NCI-H146 (cell line): Measurements from ENCODE around the gene KRTAP10-4.
A peak's percentile ranks its signal among the peaks of the same experiment; 100 is the strongest.
"Not testable (repeated sequence)": the region's sequence is repeated elsewhere in the genome, so short reads cannot be mapped to it uniquely, and the experiment has no call there.

Source experiments
- DNase-seq: peaks from one replicate; lab custom pipeline; 2025; lab: John Stamatoyannopoulos, UW

The KRTAP10-4 gene

DNA sequence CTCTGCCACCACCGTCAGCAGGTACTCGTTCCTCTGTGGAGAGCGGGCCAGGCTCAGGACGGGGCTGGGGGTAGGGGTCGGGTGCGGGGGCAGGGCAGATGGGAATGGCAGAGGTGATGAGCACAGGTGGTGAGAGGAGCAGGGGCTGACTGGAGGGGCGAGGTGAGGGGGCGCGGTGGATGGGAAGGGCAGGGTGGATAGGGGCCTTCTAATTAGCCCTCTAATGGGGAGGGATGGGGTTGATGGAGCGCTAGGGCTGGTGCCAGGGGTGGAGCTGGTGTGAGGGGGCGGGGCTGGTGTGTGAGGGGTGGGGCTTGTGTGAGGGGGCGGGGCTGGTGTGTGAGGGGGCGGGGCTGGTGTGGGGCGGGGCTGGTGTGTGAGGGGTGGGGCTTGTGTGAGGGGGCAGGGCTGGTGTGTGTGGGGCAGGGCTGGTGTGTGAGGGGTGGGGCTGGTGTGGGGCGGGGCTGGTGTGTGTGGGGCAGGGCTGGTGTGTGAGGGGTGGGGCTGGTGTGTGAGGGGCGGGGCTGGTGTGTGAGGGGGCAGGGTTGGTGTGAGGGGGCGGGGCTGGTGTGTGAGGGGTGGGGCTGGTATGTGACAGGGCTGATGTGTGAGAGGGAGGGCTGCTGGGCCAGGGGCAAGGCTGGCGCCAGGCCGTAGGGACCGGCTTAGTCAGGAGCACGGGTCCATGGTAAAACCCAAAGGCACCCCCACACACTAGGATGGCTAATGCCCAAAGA, 39.5 kb upstream of the KRTAP10-4 start:
- no peak for DNase-seq

DNA sequence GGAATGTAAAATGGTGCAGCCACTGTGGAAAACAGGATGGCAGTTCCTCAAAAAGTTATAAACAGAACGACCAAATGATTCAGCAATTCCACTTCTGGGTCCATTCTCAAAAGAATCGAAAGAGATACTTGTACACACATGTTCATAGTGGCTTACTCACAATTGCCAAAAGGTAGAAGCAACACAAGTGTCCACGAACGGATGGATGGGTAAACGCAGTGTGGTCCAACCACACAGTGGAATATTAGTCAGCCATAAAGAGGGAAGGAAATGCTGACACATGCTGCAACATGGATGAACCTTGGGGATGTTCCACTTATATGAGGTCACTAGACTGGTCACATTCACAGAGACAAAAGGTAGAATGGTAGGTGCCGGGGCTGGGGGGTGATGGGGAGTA, 38.8 kb upstream of the KRTAP10-4 start:
- no peak for DNase-seq

DNA sequence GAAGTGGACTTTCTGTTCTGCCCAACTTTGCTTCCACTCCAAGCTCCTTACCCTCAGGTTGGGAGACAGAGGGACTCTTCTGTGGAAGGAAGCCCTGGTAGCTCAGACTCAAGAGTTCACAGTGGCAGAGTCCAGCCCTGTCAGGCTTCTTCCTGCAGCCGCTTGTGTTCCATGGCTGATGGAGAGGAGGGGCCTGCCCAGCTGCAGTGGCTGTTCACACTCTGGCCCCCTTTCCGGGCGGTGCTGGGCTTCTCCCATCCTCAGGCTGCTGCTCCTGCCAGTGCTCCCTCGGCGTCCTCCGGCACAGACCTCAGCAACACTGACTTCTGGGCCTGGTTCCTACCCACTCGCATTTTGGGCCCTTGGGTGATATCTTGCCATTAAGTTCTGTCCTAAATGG, 37.6 kb upstream of the KRTAP10-4 start:
- no peak for DNase-seq

DNA sequence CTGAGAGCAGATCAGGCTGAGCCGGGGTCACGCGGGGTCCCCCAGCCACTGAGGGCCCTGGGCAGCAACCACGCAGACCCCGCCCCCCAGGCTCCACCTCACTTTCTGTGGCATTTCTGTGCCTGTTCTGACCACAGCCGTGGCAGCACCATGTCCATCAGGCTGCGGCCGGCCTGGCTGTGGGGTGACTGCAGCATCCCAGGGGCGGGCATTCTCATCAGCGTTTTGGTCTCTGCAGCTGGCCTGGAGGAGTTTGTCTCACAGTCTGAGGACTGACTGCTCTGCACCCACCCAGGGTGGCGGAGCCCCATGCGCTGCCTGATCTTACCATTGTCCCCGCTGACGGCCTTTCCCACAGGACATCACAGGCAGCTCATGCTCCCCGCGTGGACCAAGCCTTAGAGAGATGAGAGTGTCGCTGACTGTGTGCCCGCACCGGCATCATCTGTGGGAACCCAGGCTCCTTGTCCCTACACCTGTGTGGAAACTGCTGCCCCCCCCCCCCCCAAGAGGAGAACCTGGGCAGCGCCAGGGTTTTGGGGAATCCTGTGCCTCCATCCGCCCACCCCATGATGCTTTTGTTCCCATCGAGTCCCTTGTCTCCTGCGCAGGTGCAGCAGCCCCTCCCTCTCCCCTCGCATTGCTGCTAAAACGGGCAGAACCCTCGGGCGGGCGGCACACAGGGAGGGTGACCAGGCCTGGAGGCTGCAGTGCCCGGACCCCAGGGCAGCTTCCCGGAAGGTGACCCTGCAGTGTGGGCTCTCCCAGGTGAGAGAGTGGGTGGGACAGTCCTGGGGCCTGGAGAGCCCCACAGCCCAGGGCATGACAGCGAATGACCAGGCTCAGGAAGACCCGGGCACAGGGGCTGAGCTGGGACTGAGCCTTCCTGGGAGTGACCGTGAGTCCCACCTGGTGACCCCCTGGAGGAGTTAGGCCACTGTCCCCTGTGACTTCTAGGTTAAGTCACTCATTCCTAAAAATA, 35.3 kb upstream of the KRTAP10-4 start:
- DNase-seq, result no peak

DNA sequence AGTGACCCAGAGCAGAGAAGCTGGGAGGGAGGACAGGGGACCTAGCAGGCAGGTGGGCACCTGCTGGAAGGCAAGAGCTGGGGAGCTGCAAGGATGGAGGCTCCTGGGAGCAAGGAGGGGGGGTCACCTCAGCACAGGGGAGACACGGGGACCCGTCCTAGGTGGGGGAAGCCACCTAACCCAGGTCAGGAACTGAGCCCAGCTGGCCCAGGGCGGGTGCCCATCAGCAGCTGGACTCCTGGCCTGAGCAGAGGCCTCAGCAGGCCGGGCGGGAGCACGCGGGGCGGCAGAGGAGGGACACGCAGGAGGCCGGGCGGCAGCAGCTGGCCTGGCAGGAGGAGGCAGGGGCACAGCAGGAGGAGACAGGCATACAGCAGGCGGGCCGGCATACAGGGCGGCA, 34.5 kb upstream of the KRTAP10-4 start:
- DNase-seq, result no peak

DNA sequence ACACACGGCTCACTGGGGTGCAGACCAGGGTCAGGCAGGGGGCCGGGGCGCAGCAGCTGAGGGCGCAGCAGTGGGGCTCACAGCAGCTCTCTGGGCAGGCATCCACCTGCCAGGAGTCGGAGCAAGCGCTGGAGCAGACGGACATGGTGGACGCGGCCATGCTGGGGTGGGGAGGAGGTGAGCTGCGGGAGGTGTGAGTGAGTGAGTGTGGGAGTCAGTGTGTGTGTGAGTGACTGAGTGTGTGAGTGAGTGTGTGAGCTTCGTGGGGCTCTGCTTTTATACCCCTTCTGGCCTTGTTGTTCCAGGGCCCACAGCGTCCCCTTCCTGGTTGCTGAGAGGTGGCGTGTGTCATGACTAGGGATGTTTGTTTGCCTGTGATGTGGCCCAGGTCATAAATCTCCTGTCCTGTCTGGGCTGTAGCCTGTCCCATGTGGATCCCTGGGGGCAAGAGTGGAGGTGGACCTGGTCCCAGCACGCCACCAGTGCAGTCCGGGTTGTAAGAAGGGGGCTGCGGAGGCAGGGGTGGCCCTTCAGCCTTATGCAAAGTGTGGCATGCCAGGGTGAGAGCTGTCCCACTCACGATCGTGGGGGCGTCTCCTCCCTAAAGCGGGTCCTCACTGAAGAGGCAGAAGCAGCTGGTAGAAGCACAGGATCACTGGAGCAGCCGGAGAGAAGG, 33.4 kb upstream of the KRTAP10-4 start, which contains the start of gene KRTAP10-1:
Gene KRTAP10-1, minus strand, starts transcription at position 205 of the 676 bp plus-strand sequence. Its CDS starts 45 bp downstream, at position 160.
- no peak for DNase-seq

DNA sequence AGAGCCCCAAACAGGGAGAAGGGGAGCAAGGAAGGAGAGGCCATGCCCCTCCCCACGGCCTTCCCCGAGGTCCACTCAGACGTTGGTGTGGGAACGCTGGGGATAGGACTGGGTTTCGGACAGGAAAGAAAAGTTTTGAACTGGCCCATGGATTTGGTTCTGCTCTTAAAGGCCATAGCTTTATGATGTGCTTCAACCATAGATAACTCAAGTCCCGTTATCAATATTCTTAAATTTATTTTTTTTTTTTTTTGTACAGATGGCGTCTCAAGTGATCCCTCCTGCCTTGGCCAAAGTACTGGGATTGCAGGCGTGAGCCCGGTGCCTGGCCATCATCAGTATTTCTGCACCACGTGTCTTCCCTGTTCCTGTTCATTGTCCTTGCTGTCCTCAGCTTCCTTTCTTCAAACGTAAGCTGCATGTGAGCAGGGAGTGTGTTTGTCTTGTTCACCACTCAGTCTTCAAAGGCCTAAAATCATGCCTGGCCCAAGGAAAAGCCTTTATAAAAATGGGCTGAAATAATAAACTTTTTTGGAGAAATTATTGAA, 32.7 kb upstream of the KRTAP10-4 start:
- DNase-seq, result no peak

DNA sequence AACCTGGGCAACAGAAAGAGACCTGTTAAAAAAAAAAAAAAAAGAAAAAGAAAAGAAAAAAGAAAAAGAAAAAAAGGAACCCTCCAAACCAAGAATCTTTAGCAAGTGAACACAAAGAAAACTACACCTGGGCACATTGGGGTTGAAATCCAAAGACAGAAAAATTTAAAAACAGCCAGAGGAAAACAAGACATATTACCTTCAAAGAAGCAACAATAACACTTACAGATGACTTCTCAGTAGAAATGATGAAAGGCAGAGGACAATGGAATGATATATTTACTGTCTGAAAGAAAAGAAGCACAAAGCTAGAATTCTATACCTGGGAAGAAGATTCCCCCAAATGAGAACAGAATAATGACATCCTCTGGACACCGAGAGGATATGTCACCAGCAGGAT, 30.8 kb upstream of the KRTAP10-4 start:
- DNase-seq, result no peak

DNA sequence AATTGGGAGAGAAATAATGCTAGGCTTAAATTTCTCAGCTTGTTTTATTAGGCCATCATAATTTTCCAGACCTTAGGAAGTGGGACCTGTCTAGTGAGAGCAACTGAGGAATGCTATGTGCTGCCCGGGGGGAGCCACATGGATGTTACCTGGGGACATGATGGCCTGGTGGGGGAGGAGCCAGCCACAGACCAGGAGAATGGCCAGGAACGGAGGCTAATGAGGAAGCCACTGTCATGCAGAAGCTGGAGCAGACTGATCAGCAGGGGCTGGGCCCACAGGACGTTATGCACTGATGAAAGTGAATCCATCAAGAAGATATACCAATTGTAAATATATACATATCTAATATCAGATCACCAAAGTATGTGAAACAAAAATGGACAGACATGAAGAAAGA, 29.0 kb upstream of the KRTAP10-4 start:
- no peak for DNase-seq

DNA sequence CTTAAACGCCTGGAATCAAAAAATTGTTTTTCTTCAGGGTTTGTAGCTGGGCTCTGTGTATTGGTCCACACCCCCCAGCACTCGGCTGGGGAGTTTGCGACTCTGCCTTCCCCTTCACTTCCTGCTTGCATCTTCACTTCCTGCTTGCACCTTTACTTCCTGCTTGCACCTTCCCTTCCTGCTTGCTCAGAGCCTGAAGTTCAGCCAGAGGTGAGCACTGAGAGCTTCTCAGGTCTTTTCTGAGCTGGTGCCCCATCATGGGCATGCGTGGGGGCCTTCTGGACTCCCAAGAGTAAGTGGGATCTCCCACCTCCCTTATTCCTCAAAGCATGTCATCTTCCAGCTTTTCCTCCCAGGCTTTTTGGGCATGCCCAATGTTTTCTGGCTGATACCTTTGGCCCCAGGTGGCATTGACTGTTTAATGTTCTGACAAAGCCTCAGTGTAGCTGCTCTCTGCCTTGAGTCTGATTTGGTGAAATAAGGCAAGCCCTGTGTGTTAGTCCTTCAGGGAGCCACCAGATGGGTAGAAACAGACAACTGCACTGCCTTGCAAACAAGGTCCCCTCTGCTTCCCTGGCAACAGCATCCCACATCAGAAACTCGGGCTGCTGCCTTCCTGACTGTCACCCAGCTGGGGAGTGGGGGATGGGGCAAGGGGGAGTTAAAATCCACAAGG, 25.7 kb upstream of the KRTAP10-4 start:
- DNase-seq, result no peak

DNA sequence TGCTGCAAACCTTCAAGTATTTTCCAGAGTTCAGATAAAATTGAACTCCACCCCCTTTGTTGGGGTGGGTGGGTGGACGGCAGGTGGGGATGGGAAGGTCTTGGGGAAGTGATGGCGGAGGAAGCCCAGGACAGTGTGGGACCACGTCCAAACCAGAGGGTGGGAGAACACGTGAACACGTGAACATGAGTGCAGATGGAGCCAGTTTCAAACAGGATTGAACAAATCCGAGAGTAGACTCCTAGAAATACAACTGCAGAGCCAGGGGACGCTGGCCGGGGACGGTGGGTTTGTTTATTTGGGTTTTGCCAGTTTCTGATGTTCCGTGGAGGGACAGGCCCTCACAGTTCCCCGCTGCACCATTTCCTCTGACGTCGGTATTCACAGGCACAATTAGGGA, 25.1 kb upstream of the KRTAP10-4 start:
- DNase-seq, result no peak

DNA sequence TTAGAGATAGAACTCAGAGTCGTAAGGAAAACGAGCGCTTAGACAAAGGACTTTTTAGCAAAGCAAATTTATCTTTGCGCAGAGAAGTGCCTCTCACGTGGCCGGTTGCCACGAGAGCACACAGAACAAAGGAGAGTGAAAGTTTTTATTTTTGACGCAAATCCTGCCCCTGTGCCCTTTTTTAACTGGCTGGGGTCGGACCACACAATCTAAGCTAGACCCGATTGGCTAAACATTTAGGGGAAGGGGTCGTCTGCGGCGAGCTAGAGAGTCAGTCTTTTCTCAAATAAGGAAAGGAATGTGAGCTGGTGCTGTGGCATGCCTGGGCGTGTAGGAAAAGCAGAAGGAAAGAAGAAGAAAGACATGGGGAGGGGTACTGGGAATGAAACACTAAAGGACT, 24.6 kb upstream of the KRTAP10-4 start:
- no peak for DNase-seq

DNA sequence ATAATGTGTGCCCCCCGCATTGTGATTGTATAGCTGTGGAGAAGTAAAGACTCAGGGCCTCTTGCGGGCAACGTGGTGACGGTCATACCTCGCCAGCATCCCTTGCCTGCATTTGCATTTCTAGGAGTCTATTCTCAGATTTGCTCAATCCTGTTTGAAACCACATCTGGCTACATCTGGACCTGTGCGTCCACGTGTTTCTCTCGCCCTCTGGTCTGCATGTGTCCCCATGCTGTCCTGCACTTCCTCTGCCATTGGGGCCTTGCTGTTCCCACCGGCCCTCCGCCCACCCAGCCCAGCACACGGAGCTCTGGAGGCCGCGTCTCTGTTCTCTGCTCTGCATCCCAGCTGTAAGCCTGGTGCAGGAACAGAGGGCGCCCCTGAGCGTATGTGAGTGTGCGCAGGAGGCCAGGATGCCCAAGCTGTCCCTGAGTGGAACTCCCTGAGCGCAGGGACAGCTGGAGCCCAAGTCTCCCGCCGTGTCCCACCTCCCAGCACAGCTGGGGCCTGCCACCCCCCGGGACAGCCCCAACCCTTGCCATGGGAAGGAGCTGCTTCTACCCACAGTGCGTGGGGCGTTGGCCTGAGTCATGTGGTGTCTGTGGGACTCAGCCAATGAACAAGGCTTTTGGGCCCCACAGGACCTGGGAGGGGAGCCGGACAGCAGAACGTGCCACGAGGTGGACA, 23.9 kb upstream of the KRTAP10-4 start:
- no peak for DNase-seq

DNA sequence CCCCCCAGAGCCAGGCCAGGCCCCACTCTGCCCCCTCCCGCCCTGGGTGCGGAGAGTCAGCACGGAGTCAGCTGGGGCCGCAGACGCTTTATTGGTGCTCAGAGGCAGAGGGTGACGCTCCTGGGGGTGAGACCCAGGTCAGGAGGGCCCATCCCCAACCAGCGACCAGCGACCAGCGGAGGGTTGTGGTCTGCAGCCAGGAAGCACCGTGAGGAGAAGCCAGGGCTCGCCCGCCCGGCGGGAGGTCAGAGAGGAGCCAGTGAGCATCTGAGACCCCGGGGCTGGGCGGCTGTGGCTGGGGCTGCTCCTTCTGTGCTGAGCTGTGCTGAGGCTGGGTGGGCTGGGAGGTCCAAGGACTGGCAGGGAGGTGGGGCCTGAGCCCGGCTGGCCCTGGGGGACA, 23.2 kb upstream of the KRTAP10-4 start:
- not testable (repeated sequence) for DNase-seq

DNA sequence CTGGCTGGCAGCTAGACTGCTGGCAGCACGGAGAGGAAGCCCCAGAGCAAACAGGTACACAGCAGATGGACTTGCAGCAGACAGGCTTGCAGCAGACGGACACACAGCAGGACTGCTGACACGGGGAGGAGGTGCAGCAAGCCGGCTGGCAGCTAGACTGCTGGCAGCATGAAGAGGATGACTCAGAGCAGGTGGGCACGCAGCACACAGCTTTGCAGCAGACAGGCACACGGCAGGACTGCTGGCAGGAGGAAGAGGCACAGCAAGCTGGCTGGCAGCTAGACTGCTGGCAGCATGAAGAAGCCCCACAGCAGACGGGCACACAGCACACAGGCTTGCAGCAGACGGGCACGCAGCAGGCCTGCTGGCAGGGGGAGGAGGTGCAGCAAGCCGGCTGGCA, 22.7 kb upstream of the KRTAP10-4 start:
- DNase-seq, result peak; percentile 23

DNA sequence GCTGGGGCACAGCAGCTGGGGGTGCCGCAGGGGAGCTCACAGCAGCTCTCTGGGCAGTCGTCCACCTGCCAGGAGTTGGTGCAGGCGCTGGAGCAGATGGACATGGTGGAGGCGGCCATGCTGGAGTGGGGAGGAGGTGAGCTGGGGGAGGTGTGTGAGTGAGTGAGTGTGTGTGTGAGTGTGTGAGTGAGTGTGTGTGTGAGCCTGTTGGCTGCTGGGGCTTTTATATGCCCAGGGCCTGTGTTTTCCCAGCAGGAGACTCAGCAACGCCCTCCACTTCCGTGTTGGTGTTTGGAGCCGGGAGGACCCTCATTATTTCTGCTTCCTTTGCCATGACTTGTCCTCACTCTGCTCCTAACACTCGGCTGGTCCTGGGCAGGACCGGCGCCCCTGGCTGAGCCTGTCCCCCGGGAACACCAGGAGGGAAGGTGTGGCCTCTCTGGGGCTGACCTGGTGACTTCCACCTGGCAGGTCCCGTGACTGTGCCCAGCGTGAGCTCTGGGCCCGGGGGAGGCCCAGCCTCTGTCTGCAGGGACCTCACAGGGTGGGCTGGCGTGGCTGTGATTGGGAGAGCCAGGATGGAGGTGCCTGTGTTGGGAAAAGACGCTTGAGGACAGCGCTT, 22.1 kb upstream of the KRTAP10-4 start, which contains the start of gene KRTAP10-2:
Gene KRTAP10-2, minus strand, starts transcription at position 166 of the 622 bp plus-strand sequence. Its CDS starts 47 bp downstream, at position 119.
- peak; percentile 86 for DNase-seq

DNA sequence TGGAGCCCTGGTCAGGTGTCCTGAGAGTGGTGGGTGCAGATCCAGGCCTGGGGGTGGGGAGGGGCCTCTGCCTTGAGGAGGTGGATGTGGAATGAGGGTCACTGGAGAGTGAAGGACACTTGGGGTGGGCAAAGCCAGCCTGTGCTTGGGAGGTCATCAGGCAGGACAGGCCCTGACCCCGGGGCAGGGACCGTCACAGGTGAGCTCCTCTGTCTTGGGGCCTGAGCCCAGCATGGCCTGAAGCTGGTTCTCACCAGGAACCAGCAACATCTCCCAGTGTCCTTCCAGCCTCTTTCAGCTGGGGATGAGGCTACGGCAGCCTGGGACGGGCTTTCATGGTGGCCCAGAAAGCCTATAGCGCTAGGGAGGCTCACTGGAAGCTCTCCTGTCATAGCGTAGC, 21.4 kb upstream of the KRTAP10-4 start:
- DNase-seq, result no peak

DNA sequence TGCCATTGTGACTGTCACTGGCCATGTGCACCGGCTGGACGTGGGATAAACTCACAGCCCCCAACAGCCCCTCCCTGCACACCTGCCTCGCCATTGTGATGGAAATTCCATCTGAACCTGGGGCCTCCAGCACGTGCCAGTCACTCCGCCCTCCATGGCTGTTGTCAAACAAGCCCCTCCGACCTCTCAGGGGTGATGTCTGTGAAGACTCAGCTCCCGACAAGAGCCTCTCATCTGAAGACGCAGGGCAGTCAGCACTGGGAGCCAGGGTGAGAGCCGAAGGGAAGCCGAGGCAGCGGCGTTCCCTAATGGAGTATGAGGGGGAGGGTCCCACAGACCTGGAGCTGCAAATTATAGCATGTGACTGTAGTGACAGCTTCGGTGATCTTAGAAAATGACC, 20.8 kb upstream of the KRTAP10-4 start:
- DNase-seq, result peak; percentile 54

DNA sequence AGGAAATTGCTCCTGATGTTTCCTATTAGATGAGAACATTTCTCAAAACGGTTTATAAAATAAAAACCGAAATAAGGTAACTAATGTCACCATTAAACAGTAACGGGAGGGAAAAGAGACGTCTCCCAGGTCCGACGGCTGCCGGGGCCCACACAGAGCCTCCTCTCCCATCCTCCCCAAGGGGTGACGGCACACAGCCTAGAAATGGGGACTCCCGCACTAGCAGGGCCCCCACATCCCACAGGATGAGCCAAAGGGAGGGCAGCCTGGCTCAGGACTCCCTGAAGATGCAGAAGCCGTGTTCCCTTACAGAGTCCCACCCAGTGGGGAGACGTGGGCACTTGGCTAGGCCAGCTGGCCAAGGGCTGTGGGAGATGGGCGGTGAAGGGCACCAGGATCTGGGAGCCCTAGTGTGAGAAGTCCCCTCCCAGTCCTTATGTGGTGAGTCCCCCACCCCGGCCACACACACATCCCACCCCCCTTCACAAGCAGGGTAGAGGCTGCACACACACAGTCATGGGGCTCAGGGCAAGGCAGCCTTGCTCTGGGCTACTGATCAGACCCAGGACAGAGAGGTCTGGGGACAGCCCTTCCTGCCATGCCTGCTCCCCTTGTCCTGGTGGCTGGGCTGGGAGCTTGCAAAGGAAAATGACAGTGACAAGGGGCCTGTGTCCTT, 18.2 kb upstream of the KRTAP10-4 start:
- no peak for DNase-seq

DNA sequence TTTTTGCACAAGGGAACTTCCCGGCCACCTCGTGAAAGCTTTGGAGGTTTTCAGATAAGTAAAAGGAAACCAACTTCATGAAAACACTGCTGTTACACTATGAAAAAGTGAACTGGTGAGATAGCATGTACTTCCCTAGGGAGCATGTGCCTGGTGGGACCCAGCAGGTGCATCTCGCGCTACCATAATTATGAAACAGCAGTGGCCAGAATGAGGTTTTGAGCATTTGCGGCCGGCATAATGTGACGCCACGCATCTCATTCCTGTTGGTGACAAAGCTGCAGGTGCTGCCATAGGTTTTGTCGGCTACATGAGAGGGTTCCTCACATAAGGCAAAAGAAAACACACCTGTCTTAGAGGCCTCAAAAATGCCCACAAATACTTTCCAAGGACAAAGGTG, 16.6 kb upstream of the KRTAP10-4 start:
- peak; percentile 81 for DNase-seq
